Astrocyte of the cerebellum (primary cell): Measurements from ENCODE around the gene TEAD2.
"Not testable (repeated sequence)": the region's sequence is repeated elsewhere in the genome, so short reads cannot be mapped to it uniquely, and the experiment has no call there.

Experiments
- DNase-seq: peaks from one replicate; pipeline ENCODE4 v3.0.0-alpha.2; 2011; ENCODE audit warnings: low read depth
- H3K4me3 ChIP-seq: 2 replicates; pipeline ENCODE4 v1.5.1; 2011; ENCODE audit warnings: mild to moderate bottlenecking, low read depth, low read length, moderate library complexity
- CTCF ChIP-seq: IDR thresholded peaks from 2 replicates; pipeline ENCODE4 v1.5.1; 2012; ENCODE audit warnings: low read length, low read depth, moderate library complexity, mild to moderate bottlenecking; ENCODE audit errors: missing control alignments
- in situ Hi-C: cut with HindIII; loops from 2 replicates; pipeline ENCODE4 v1.10.0; 2017; ENCODE audit warnings: low sequenced_read_pairs

The TEAD2 gene

GRCh38 chr19:49337267-49338022 is 24.8 kb downstream of the TEAD2 start:
- no peak overlapping the region for H3K4me3 ChIP-seq
- DNase-seq = no peak
- TF ChIP-seq CTCF = no peak
- in situ Hi-C loops = no loop called here

GRCh38 chr19:49336482-49337266 is 25.5 kb downstream of the TEAD2 start:
- H3K4me3 ChIP-seq = no peak overlapping the region
- in situ Hi-C loops = no loop called here
- no peak for DNase-seq
- TF ChIP-seq CTCF = no peak

GRCh38 chr19:49335784-49336481 is 26.3 kb downstream of the TEAD2 start:
- TF ChIP-seq CTCF = no peak
- DNase-seq = no peak
- in situ Hi-C loops = no loop called here
- H3K4me3 ChIP-seq = no peak overlapping the region

GRCh38 chr19:49335071-49335783 is 27.0 kb downstream of the TEAD2 start, which contains the start of gene CD37:
TSS of gene CD37 (plus strand) at chr19:49335406. CDS start at chr19:49335541, 135 bp downstream.
- H3K4me3 ChIP-seq = no peak within 1 kb of the TSS
- no peak for DNase-seq
- in situ Hi-C loops = no loop called here
- no peak for TF ChIP-seq CTCF

GRCh38 chr19:49333811-49334288 is 28.4 kb downstream of the TEAD2 start:
- TF ChIP-seq CTCF = no peak
- DNase-seq = no peak
- in situ Hi-C loops = no loop called here
- H3K4me3 ChIP-seq = no peak overlapping the region

- no peak for DNase-seq
- H3K4me3 ChIP-seq = no peak overlapping the region
- in situ Hi-C loops = no loop called here
- TF ChIP-seq CTCF = no peak
Observed at GRCh38 chr19:49333418-49333805, 28.8 kb downstream of the TEAD2 start.

GRCh38 chr19:49332691-49333417 is 29.4 kb downstream of the TEAD2 start:
- in situ Hi-C loops, DNase-seq: not testable (repeated sequence)

More at GRCh38 chr19:49332691-49333417, 29.4 kb downstream of the TEAD2 start:
- not testable (repeated sequence) for H3K4me3 ChIP-seq
